Esophagus mucosa (tissue), 1 donor: ENCODE measurements around the gene PSME1. TPM values are rescaled to one million over a fixed set of nuclear protein-coding genes. Genes with fewer than 3 reads are reported as not detected.

Source experiments
- ATAC-seq: fragments of 200-7000 bp; cut with Tn5 transposase; one replicate; pipeline ENCODE4 v1.9.1; 2020
- total RNA-seq: library from RNA; stranded (reverse); gene quantifications from one replicate; pipeline ENCODE4 v1.2.4, GENCODE V29; 2023
- donor health status: DM: yes; HTN: yes; CAD: no.

The PSME1 gene
- total RNA-seq, 1 donor from 2014 or later: 123 TPM

GRCh38 chr14:24147761-24148428 is 11.9 kb downstream of the PSME1 start:
- peak; percentile 1 for ATAC-seq

GRCh38 chr14:24149302-24149969 is 13.4 kb downstream of the PSME1 start:
- no peak for ATAC-seq

- no peak for ATAC-seq
These were observed 14.1 kb downstream of the PSME1 start for GRCh38 chr14:24150061-24150460.

GRCh38 chr14:24150567-24150966 is 14.6 kb downstream of the PSME1 start:
- no peak for ATAC-seq

GRCh38 chr14:24150993-24151392 is 15.0 kb downstream of the PSME1 start:
- ATAC-seq: no peak

GRCh38 chr14:24151404-24152080 is 15.5 kb downstream of the PSME1 start:
- no peak for ATAC-seq

- ATAC-seq: no peak
These were observed 19.1 kb downstream of the PSME1 start for GRCh38 chr14:24155100-24155499.

- no peak for ATAC-seq
These were observed 20.8 kb downstream of the PSME1 start for GRCh38 chr14:24156840-24157239.

GRCh38 chr14:24157331-24157730 is 21.3 kb downstream of the PSME1 start:
- ATAC-seq: no peak

GRCh38 chr14:24159777-24160498 is 23.9 kb downstream of the PSME1 start:
- no peak for ATAC-seq

GRCh38 chr14:24160499-24160849 is 24.5 kb downstream of the PSME1 start:
- peak; percentile 1 for ATAC-seq

GRCh38 chr14:24160850-24161804 is 25.1 kb downstream of the PSME1 start, which contains the start of gene IRF9:
Gene IRF9, plus strand, starts transcription at chr14:24161265. Its CDS starts 880 bp downstream, at chr14:24162145.
- peak; percentile 89 for ATAC-seq

- ATAC-seq: no peak
These were observed 26.1 kb downstream of the PSME1 start for GRCh38 chr14:24162093-24162492.

GRCh38 chr14:24164518-24164991 is 28.6 kb downstream of the PSME1 start:
- no peak for ATAC-seq

- ATAC-seq: no peak
These were observed 29.8 kb downstream of the PSME1 start for GRCh38 chr14:24165785-24166184.

- ATAC-seq: no peak
These were observed 31.6 kb downstream of the PSME1 start for GRCh38 chr14:24167469-24168114.

GRCh38 chr14:24171422-24172260 is 35.6 kb downstream of the PSME1 start, which contains the start of gene REC8:
Gene REC8, plus strand, starts transcription at chr14:24172080. Its CDS starts 473 bp downstream, at chr14:24172553.
- ATAC-seq: peak; percentile 60

GRCh38 chr14:24172261-24172860 is 36.4 kb downstream of the PSME1 start:
- peak; percentile 19 for ATAC-seq

GRCh38 chr14:24172871-24173281 is 36.9 kb downstream of the PSME1 start:
- ATAC-seq: peak; percentile 2

GRCh38 chr14:24176599-24176998 is 40.6 kb downstream of the PSME1 start:
- ATAC-seq: no peak
